T-cell (primary cell): ENCODE results near the gene PTN. TPM values are rescaled to one million over a fixed set of nuclear protein-coding genes. Genes with fewer than 3 reads are reported as not detected.

Experiments
- ATAC-seq, 4 experiments: fragments of 200-7000 bp in 3 of 4; fragments of 150-1000 bp in 1 of 4; cut with Tn5 transposase; replicated peaks in 1 of 4; 1 replicate in 3 of 4; 2 replicates in 1 of 4; pipeline ENCODE4 v1.10.0; 2021; ENCODE audit warnings: moderate library complexity in 3 of 4, mild to moderate bottlenecking in 2 of 4, moderate number of reproducible peaks in 1 of 4
- CTCF ChIA-PET, 2 donors: fragments of 300-600 bp; sonication (Branson Sonifier 250); formaldehyde crosslinking; loops; one replicate each; lab custom pipeline; 2022; ENCODE audit warnings: antibody characterized with exemption in 2 of 2; lab: Charles Lee
- POLR2A ChIA-PET, 2 donors: fragments of 300-600 bp; sonication (Branson Sonifier 250); formaldehyde crosslinking; loops; one replicate each; lab custom pipeline; 2022; ENCODE audit warnings: antibody characterized with exemption in 2 of 2; lab: Charles Lee
- DNase-seq, 35 experiments: peaks; one replicate each; pipeline versions ENCODE4 v3.0.0 to v3.0.0-alpha.2; 2013 to 2023
- H3K27ac ChIP-seq: one replicate; pipeline ENCODE4 v1.5.1; 2013; ENCODE audit warnings: low read length
- H3K27me3 ChIP-seq, 2 experiments: replicated peaks in 1 of 2; 1 replicate in 1 of 2; 2 replicates in 1 of 2; pipeline versions ENCODE4 v1.6.1 to v1.7.0; 2013; ENCODE audit warnings: low read length in 1 of 2, mixed read lengths in 1 of 2; ENCODE audit not compliant: control insufficient read depth in 2 of 2, insufficient read depth in 2 of 2; ENCODE audit errors: extremely low read depth in 1 of 2
- H3K36me3 ChIP-seq, 2 donors: 1 replicate in 1 of 2; 2 replicates in 1 of 2; pipeline versions ENCODE4 v1.6.1 to v1.7.0; 2013; ENCODE audit warnings: low read length in 1 of 2; ENCODE audit not compliant: control insufficient read depth in 2 of 2, insufficient read depth in 1 of 2; ENCODE audit errors: extremely low read depth in 1 of 2
- H3K4me1 ChIP-seq, 2 experiments: 1 replicate in 1 of 2; 2 replicates in 1 of 2; pipeline versions ENCODE4 v1.6.1 to v1.7.0; 2013; ENCODE audit warnings: low read length in 2 of 2, mixed read lengths in 1 of 2; ENCODE audit not compliant: insufficient read depth in 2 of 2, control insufficient read depth in 1 of 2; ENCODE audit errors: extremely low read depth in 1 of 2
- H3K4me3 ChIP-seq, 2 donors: 1 replicate in 1 of 2; 2 replicates in 1 of 2; pipeline versions ENCODE4 v1.5.1 to v1.7.0; 2013; ENCODE audit warnings: mild to moderate bottlenecking in 2 of 2, low read length in 1 of 2, moderate library complexity in 1 of 2; ENCODE audit not compliant: control insufficient read depth in 1 of 2; ENCODE audit errors: extremely low read depth in 1 of 2
- H3K9me3 ChIP-seq: 2 replicates; pipeline ENCODE4 v1.7.0; 2013
- H3K27ac Mint-ChIP-seq, 2 donors: one replicate each; pipeline ENCODE4 v1.8.0; 2020 to 2021; ENCODE audit warnings: mild to moderate bottlenecking in 2 of 2, mixed read lengths in 2 of 2
- H3K27me3 Mint-ChIP-seq, 2 donors: one replicate each; pipeline ENCODE4 v1.8.0; 2021 to 2022; ENCODE audit warnings: mixed read lengths in 2 of 2
- H3K36me3 Mint-ChIP-seq: one replicate; pipeline ENCODE4 v1.8.0; 2021; ENCODE audit warnings: mixed read lengths
- H3K4me1 Mint-ChIP-seq, 3 donors: one replicate each; pipeline ENCODE4 v1.8.0; 2020 to 2022; ENCODE audit warnings: mixed read lengths in 3 of 3, mild to moderate bottlenecking in 1 of 3
- H3K4me3 Mint-ChIP-seq, 3 donors: one replicate each; pipeline ENCODE4 v1.8.0; 2020 to 2022; ENCODE audit warnings: mild to moderate bottlenecking in 3 of 3, mixed read lengths in 3 of 3, moderate library complexity in 3 of 3
- H3K9me3 Mint-ChIP-seq, 3 donors: one replicate each; pipeline ENCODE4 v1.8.0; 2020 to 2022; ENCODE audit warnings: mixed read lengths in 3 of 3
- WGBS: methylation state at CpG from one replicate; pipeline ENCODE4 v1.1.5; 2013; ENCODE audit warnings: missing lambda C conversion rate; ENCODE audit not compliant: insufficient coverage; 5-methylcytosine and 5-hydroxymethylcytosine counted together
- total RNA-seq, 35 experiments: library from RNA in 6 of 35; stranded (reverse) in 6 of 35; fragments of 120-200 nt in 1 of 35; gene quantifications; one replicate each; pipeline versions ENCODE4 v1.2.1 to v1.2.4 and lab custom pipeline; 2013 to 2026

Gene PTN
- total RNA-seq, 5 donors from 2014 or later (not counting 1 experiment from before 2014, with no cell fraction given), result 0.16 TPM; not detected in 4

DNA sequence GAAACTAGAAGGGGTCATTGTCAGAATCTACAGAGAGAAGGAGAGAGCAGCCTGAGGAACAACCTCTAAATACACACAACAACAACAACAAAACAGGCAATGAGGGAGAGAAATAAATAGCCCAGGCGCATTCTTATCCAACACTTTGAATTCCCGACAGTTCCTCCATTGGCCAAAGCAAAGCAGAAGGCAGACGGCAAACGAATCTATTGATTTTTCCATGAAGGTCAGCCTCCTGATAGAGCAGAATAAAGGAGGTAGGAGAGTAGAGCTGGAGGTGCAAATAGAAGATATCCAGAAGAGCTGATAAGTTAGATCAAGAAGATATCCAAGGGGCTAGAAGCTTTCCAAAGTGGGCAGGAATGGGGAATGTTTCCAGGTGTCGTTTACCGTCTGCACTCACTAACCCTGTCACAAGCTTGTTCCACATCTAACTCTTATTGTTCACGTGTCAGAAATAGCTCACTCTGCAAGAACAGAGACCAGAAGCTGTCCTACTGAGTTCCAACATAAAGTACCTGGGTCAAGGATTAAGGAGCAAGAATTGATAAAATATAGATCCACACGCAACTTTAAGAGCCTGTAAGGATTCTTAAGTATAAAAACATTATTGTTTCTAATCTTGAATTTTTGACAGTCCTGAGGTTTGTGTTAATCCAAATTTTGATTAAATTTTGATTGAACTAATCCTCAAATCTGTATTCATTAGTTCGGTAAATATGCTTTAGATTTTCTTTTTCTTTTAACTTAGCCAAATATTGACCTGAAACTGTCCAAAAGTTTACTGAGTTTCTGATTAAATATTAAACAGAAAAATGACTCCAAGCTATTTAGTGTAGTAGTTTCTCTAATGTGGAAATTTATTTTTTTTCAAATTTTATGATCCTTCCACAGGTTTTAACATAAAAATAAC is 45.7 kb downstream of the PTN start:
- CTCF ChIA-PET, result no interaction called here
- no peaks in the 10 kb centered on the region for H3K4me1 Mint-ChIP-seq
- Histone ChIP-seq H3K27ac (no peak overlapping the region), H3K27me3 (no peaks in the 10 kb centered on the region), H3K4me3 (no peak overlapping the region), H3K4me1 (no peaks in the 10 kb centered on the region), H3K36me3 (no peaks in the 10 kb centered on the region), H3K9me3 (no peaks in the 10 kb centered on the region)
- 78% methylated on average over 4 of the region's 9 CpGs for WGBS
- H3K27ac Mint-ChIP-seq, result no peak overlapping the region
- POLR2A ChIA-PET, result no interaction called here
- H3K4me3 Mint-ChIP-seq, result no peak overlapping the region
- no peaks in the 10 kb centered on the region for H3K36me3 Mint-ChIP-seq
- H3K27me3 Mint-ChIP-seq, result no peaks in the 10 kb centered on the region
- ATAC-seq (no peak), DNase-seq (no peak)
- peaks cover 1 to 4% (median 4%) of the 10 kb centered on the region in 3 donors for H3K9me3 Mint-ChIP-seq

DNA sequence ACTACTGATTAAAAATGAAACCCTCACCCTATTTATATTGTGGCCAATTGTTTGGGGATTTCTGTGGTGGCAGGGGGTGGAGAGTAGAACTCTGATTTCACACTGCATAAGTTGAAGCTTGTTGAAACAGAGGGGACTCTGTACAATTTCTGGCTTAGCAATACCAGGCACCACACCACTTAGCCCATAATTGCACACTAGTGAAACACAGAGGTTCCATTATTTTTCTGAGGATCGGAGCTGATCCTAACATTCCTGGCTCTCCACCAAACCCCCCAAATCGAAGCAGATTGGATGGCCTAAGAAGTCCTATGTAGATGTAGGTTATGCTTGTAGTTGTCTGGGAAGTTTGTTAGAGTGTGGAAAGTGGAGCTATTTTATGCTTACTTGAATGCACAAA is 47.0 kb downstream of the PTN start:
- Mint-ChIP-seq H3K27ac (no peak overlapping the region), H3K4me3 (no peak overlapping the region), H3K27me3 (no peaks in the 10 kb centered on the region), H3K36me3 (no peaks in the 10 kb centered on the region), H3K9me3 (peaks cover 1 to 5% (median 4%) of the 10 kb centered on the region in 3 donors), H3K4me1 (no peaks in the 10 kb centered on the region)
- ATAC-seq, result no peak
- no peaks in the 10 kb centered on the region for H3K36me3 ChIP-seq
- H3K4me1 ChIP-seq, result no peaks in the 10 kb centered on the region
- no peaks in the 10 kb centered on the region for H3K27me3 ChIP-seq
- CTCF ChIA-PET, result no interaction called here
- POLR2A ChIA-PET, result no interaction called here
- H3K4me3 ChIP-seq, result no peak overlapping the region
- no peak overlapping the region for H3K27ac ChIP-seq
- no peak for DNase-seq
- no peaks in the 10 kb centered on the region for H3K9me3 ChIP-seq
- WGBS, result no CpG with 5 or more reads among the region's 2 CpGs

DNA sequence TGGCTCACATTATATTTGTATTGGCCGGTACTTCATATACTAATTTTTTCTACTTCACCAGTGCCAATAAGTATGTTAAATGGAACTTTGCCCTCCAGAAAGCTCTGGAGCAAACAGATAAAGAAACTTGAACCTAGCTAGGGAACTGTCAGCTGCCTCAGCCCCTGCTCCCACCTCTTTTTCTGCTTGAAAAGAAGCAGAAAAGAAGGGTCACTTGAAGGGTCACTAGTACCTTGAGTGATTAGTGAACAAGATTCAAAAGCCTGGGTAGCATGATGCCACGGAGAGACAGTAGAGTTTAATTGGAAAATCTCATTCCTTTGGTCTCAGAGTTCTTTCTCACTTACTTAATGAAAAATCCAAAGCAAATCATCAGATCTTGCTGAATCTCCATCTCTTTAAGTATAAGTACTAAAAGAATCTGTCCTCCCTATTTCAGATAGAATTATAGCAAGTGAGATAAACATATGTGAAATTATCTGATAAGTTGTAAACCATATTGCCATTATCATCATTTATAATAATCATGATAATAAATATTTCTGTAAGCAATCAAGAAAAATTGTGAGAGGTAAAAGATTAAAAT is 47.7 kb downstream of the PTN start:
- Mint-ChIP-seq H3K36me3 (no peaks in the 10 kb centered on the region), H3K27ac (no peak overlapping the region), H3K4me3 (no peak overlapping the region), H3K27me3 (no peaks in the 10 kb centered on the region), H3K4me1 (no peaks in the 10 kb centered on the region), H3K9me3 (peaks cover 1 to 5% (median 4%) of the 10 kb centered on the region in 3 donors)
- Histone ChIP-seq H3K9me3 (no peaks in the 10 kb centered on the region), H3K4me3 (no peak overlapping the region), H3K36me3 (no peaks in the 10 kb centered on the region), H3K27me3 (no peaks in the 10 kb centered on the region), H3K4me1 (no peaks in the 10 kb centered on the region), H3K27ac (no peak overlapping the region)
- ChIA-PET CTCF (no interaction called here), POLR2A (no interaction called here)
- ATAC-seq (no peak), DNase-seq (no peak)
- WGBS, result no CpG with 5 or more reads among the region's 2 CpGs

DNA sequence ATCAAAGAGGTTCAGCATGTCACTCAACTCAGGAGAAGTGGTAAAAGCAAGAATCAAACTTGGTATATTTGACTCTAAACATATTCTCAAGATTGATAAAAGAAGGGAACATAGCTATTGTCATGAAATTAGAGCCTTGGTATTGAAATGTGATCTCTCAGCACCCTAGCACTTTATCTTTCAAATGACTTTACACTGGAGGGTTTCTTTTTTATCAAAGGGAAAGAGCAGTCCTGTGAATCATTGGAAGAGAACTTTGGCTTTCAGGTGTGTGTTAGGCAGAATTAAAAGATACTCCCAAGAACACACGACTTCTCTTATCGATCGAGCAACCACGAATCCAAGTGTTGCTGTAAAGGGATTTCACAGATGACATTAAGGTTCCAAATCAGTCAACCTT is 54.4 kb downstream of the PTN start:
- Histone ChIP-seq H3K4me1 (no peaks in the 10 kb centered on the region), H3K4me3 (no peak overlapping the region), H3K36me3 (no peaks in the 10 kb centered on the region), H3K27me3 (no peaks in the 10 kb centered on the region), H3K27ac (no peak overlapping the region), H3K9me3 (no peaks in the 10 kb centered on the region)
- WGBS, result no CpG with 5 or more reads among the region's 4 CpGs
- Mint-ChIP-seq H3K4me3 (no peak overlapping the region), H3K9me3 (peaks cover 5 to 13% (median 9%) of the 10 kb centered on the region in 3 donors), H3K27ac (no peak overlapping the region), H3K4me1 (no peaks in the 10 kb centered on the region), H3K27me3 (no peaks in the 10 kb centered on the region), H3K36me3 (no peaks in the 10 kb centered on the region)
- no peak for ATAC-seq
- ChIA-PET POLR2A (no interaction called here), CTCF (no interaction called here)
- DNase-seq, result no peak

DNA sequence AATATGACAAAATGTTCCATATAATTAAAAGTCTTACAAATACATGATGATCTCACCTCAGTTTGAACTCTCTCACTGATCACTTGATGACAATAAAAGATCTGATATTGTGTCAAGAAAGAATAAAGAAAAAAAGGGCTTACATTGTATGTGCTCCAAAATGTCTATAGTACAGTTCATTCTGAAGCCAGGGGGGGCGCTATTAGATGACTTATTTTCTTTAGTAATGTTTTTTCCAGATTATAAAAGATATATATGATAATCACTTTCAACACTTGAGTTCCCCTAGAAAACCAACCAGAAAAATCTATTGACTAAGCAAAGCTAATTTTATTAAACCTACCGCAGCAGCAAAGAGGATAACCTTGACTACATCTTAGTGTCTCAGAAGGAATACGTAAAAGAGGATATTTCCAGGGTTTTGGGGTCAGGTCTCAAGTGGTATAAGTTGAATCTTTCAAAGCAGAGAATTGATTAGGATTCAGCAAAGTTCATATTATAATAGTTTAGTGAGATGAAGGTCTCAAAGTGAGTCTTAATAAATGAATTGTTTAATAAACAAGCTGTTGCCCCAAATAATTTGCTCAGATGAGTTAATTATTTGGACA is 55.8 kb downstream of the PTN start:
- no peak for DNase-seq
- Mint-ChIP-seq H3K9me3 (peaks cover 5 to 14% (median 9%) of the 10 kb centered on the region in 3 donors), H3K27me3 (no peaks in the 10 kb centered on the region), H3K36me3 (no peaks in the 10 kb centered on the region), H3K27ac (no peak overlapping the region), H3K4me3 (no peak overlapping the region), H3K4me1 (no peaks in the 10 kb centered on the region)
- Histone ChIP-seq H3K27ac (no peak overlapping the region), H3K4me1 (no peaks in the 10 kb centered on the region), H3K27me3 (no peaks in the 10 kb centered on the region), H3K9me3 (no peaks in the 10 kb centered on the region), H3K4me3 (no peak overlapping the region), H3K36me3 (no peaks in the 10 kb centered on the region)
- no peak for ATAC-seq
- POLR2A ChIA-PET, result no interaction called here
- CTCF ChIA-PET, result no interaction called here
- WGBS, result no CpG with 5 or more reads among the region's 3 CpGs

DNA sequence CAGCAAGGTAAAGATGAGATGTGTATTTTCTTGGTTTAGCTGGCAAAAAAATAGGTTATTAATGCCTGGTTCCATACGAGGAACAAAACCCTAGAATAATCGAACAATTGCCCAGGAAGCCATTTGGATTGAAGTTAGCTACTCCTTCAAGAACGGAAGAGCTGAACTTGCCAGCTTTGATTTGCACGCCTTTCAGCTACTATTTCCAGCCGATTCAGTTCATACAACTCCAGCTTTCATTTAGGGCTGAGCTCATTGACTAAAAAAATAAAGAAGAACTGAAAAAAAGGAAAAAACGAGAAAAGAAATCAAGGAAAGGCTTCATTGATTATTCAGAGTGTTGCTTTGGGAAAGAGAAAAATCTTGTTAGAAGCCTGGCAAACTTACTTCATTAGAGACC is 60.4 kb downstream of the PTN start:
- Histone ChIP-seq H3K27me3 (no peaks in the 10 kb centered on the region), H3K27ac (no peak overlapping the region), H3K4me1 (no peaks in the 10 kb centered on the region), H3K4me3 (no peak overlapping the region), H3K36me3 (no peaks in the 10 kb centered on the region), H3K9me3 (no peaks in the 10 kb centered on the region)
- 90% methylated on average over 2 of the region's 6 CpGs for WGBS
- H3K4me1 Mint-ChIP-seq, result no peaks in the 10 kb centered on the region
- no peaks in the 10 kb centered on the region for H3K27me3 Mint-ChIP-seq
- H3K36me3 Mint-ChIP-seq, result no peaks in the 10 kb centered on the region
- DNase-seq, result no peak
- no peak overlapping the region for H3K27ac Mint-ChIP-seq
- CTCF ChIA-PET, result no interaction called here
- POLR2A ChIA-PET, result no interaction called here
- no peak overlapping the region for H3K4me3 Mint-ChIP-seq
- H3K9me3 Mint-ChIP-seq, result peaks cover 4 to 8% (median 5%) of the 10 kb centered on the region in 3 donors
- ATAC-seq, result no peak
